Measurements from ENCODE around the gene SLC43A2. TPM values are rescaled to one million over a fixed set of nuclear protein-coding genes. Genes with fewer than 3 reads are reported as not detected.

SLC43A2 gene
- total and polyA plus RNA-seq, 2 of the 13 experiments (the other 11 are each of a cell fraction or from before 2014, with no cell fraction given) = 7.3 to 20.0 TPM

GRCh38 chr17:1640329-1641064, 11.9 kb upstream of the SLC43A2 start:
- H3K9ac ChIP-seq (ENCODE audit: insufficient read depth, low read depth, low read length) = no peak overlapping the region
- no peaks in the 10 kb centered on the region for H3K9me3 ChIP-seq (ENCODE audit: low read length)
- WGBS (ENCODE audit: low lambda C conversion rate) = 32% methylated on average over 6 of the region's 23 CpGs
- peak; percentile 4; the same call in 1 of the 3 replicates for ATAC-seq
- no peak for FAIRE-seq
- H3K36me3 ChIP-seq (replicated peaks in 1 of 2; ENCODE audit: control insufficient read depth in 1 of 2, insufficient read depth in 2 of 2, low read length in 2 of 2) = no peaks in the 10 kb centered on the region
- DNase-seq (ENCODE audit: low spot score) = no peak
- H3K4me1 ChIP-seq (ENCODE audit: insufficient read depth, low read length) = peaks cover 53% of the 10 kb centered on the region
- no peak overlapping the region for H3K27ac ChIP-seq (ENCODE audit: extremely low read length, insufficient read depth, low read length)
- POLR2A ChIA-PET = interaction anchor here (1.0 to 1.6 kb wide), 3 partner anchors 9 to 76 kb away, joined by 6 to 7 read pairs (median 6); partner anchors contain the start of genes RILP and SLC43A2
- no TSS peak for BruUV-seq (replicated peaks)
- in situ Hi-C loops (cut with HindIII; ENCODE audit: extremely low pct_ligation_motif_present, low pct_unique_long_range_greater_than_20kb) (no loop called here), intact Hi-C loops (cut with micrococcal nuclease; ENCODE audit: unreplicated experiment) (no loop called here)
- CTCF ChIA-PET (ENCODE audit: low intra/inter-chr PET ratio, low total read pairs) = no interaction called here
- no peak overlapping the region for H3K4me3 ChIP-seq (replicated peaks in 1 of 3; ENCODE audit: insufficient read depth in 1 of 3, low read depth in 2 of 3, low read length in 3 of 3)
- TF ChIP-seq AGO1 (IDR thresholded peaks at IDR 0.05; ENCODE audit: low read depth, low read length, poor library complexity, severe bottlenecking) (peak; percentile 64), IKZF4 (CRISPR knock-in tag; IDR thresholded peaks at IDR 0.05; ENCODE audit: borderline replicate concordance, low read depth, not compliant biosample characterization) (no peak), AGO2 (optimal IDR thresholded peaks at IDR 0.05; ENCODE audit: low read depth, low read length) (peak; percentile 48), NRL (CRISPR knock-in tag; IDR thresholded peaks at IDR 0.05; ENCODE audit: borderline replicate concordance) (peak; percentile 30; the same call in 1 of the 2 replicates), ZBTB44 (CRISPR knock-in tag; IDR thresholded peaks at IDR 0.05) (no peak), KDM6A (CRISPR knock-in tag; IDR thresholded peaks at IDR 0.05; ENCODE audit: low read depth) (no peak), ZNF264 (CRISPR knock-in tag; IDR thresholded peaks at IDR 0.05) (no peak), MED13 (CRISPR knock-in tag; IDR thresholded peaks at IDR 0.05) (no peak), HNRNPL (IDR thresholded peaks at IDR 0.05; ENCODE audit: low read depth, low read length) (0 out of 2 replicates have a peak, but pooled peaks have one; percentile 46), ZNF20 (CRISPR knock-in tag; IDR thresholded peaks at IDR 0.05) (no peak), ZBTB2 (CRISPR knock-in tag; IDR thresholded peaks at IDR 0.05; ENCODE audit: low read depth) (no peak), ATM (IDR thresholded peaks at IDR 0.05; ENCODE audit: borderline replicate concordance) (no peak), ESRRA (CRISPR knock-in tag; IDR thresholded peaks at IDR 0.05; ENCODE audit: low read depth) (no peak), SOX5 (CRISPR knock-in tag; IDR thresholded peaks at IDR 0.05; ENCODE audit: borderline replicate concordance) (no peak), GZF1 (CRISPR knock-in tag; IDR thresholded peaks at IDR 0.05) (no peak), ARID5B (CRISPR knock-in tag; IDR thresholded peaks at IDR 0.05) (no peak)
- H2AFZ ChIP-seq (ENCODE audit: low read length) = no peak overlapping the region
- peaks cover 5 to 46% of the 10 kb centered on the region in 2 experiments; a peak in 4 of 5 replicates for H3K27me3 ChIP-seq (ENCODE audit: control insufficient read depth in 1 of 2, insufficient read depth in 2 of 2, low read length in 2 of 2)
- H3K4me2 ChIP-seq (ENCODE audit: low read depth, low read length) = peak overlapping the region; percentile 2; the same call in 1 of the 2 replicates
- H3K79me2 ChIP-seq (ENCODE audit: insufficient read depth, low read length) = no peaks in the 10 kb centered on the region
- H4K20me1 ChIP-seq (ENCODE audit: insufficient read depth, low read length) = no peaks in the 10 kb centered on the region

All from HepG2 (cell line).